ENCODE data around the gene FXN. TPM values are rescaled to one million over a fixed set of nuclear protein-coding genes. Genes with fewer than 3 reads are reported as not detected.

The FXN gene
- total and polyA plus RNA-seq, 2 experiments from 2014 or later = 5.6 to 22.0 TPM

DNA sequence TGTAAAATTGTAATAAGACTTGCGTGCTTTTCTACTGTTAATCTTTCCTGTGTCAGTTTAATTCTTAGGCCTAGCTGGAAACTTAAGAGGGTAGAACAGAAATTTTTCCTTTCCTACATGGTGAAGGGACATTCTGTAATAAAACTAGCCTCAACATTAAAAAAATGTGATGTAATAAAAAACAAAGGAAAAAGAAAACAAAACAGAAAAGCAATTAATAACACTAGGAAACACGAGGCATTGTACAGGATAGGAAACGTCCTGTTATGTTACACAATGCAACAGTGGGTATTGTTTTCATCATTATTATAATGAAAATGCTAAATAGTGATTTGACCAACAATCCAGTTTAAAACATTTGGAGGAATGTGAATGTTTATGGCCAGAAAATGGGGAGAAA is 47.8 kb downstream of the FXN start:
- DNase-seq = no peak
- in situ Hi-C loops (cut with MboI) = loop anchor here (10.0 kb wide), 1 partner anchor 61 kb away; no protein-coding TSS in a partner anchor
- no peaks in the 10 kb centered on the region for H3K27me3 ChIP-seq (replicated peaks; ENCODE audit: insufficient read depth)

GRCh38 chr9:69085569-69086283 is 50.2 kb downstream of the FXN start:
- no peaks in the 10 kb centered on the region for H3K36me3 ChIP-seq (ENCODE audit: low read depth)
- H3K9me3 ChIP-seq (ENCODE audit: low read depth) = no peaks in the 10 kb centered on the region
- no peaks in the 10 kb centered on the region for H3K27me3 ChIP-seq (replicated peaks; ENCODE audit: insufficient read depth)
- no peak overlapping the region for H3K4me2 ChIP-seq (ENCODE audit: unreplicated experiment)
- H3K27ac ChIP-seq = no peak overlapping the region
- WGBS, 2 experiments (ENCODE audit: low coverage in 1 of 2, low lambda C conversion rate in 2 of 2, missing lambda C conversion rate in 2 of 2) = 88 to 89% methylated on average over 5 of the region's 5 CpGs
- no peaks in the 10 kb centered on the region for H4K20me1 ChIP-seq (ENCODE audit: insufficient read depth)
- no peak overlapping the region for H2AFZ ChIP-seq
- no peaks in the 10 kb centered on the region for H3K4me1 ChIP-seq (ENCODE audit: insufficient read depth)
- TF ChIP-seq EZH2phosphoT487 (IDR thresholded peaks at IDR 0.05; ENCODE audit: insufficient read depth, low read depth) (no peak), EZH2 (IDR thresholded peaks at IDR 0.05; ENCODE audit: insufficient read depth, poor library complexity, severe bottlenecking) (no peak)
- peak; percentile 59 for DNase-seq
- H3K9ac ChIP-seq = no peak overlapping the region
- H3F3A ChIP-seq (ENCODE audit: insufficient read depth) = no peaks in the 10 kb centered on the region
- in situ Hi-C loops (cut with MboI) = loop anchor here (10.0 kb wide), 1 partner anchor 59 kb away; no protein-coding TSS in a partner anchor
- no peaks in the 10 kb centered on the region for H3K9me2 ChIP-seq (ENCODE audit: insufficient read depth)
- H3K79me2 ChIP-seq (ENCODE audit: insufficient read depth) = no peaks in the 10 kb centered on the region
- H3K4me3 ChIP-seq = no peak overlapping the region

More for the DNA sequence above, 47.8 kb downstream of the FXN start:
- 82 to 88% methylated on average over 3 of the region's 3 CpGs for WGBS, 2 experiments (ENCODE audit: low coverage in 1 of 2, low lambda C conversion rate in 2 of 2, missing lambda C conversion rate in 2 of 2)
- H2AFZ ChIP-seq = no peak overlapping the region
- H3K9ac ChIP-seq = no peak overlapping the region
- no peaks in the 10 kb centered on the region for H3K79me2 ChIP-seq (ENCODE audit: insufficient read depth)
- H4K20me1 ChIP-seq (ENCODE audit: insufficient read depth) = no peaks in the 10 kb centered on the region
- no peak overlapping the region for H3K27ac ChIP-seq
- no peaks in the 10 kb centered on the region for H3K9me3 ChIP-seq (ENCODE audit: low read depth)
- no peaks in the 10 kb centered on the region for H3K4me1 ChIP-seq (ENCODE audit: insufficient read depth)
- H3K4me2 ChIP-seq (ENCODE audit: unreplicated experiment) = no peak overlapping the region
- no peaks in the 10 kb centered on the region for H3K9me2 ChIP-seq (ENCODE audit: insufficient read depth)
- H3K4me3 ChIP-seq = no peak overlapping the region
- H3F3A ChIP-seq (ENCODE audit: insufficient read depth) = no peaks in the 10 kb centered on the region
- no peaks in the 10 kb centered on the region for H3K36me3 ChIP-seq (ENCODE audit: low read depth)
- no peak for TF ChIP-seq EZH2phosphoT487 (IDR thresholded peaks at IDR 0.05; ENCODE audit: insufficient read depth, low read depth)
- TF ChIP-seq EZH2 (IDR thresholded peaks at IDR 0.05; ENCODE audit: insufficient read depth, poor library complexity, severe bottlenecking) = no peak

- 68 to 81% methylated on average over 2 of the region's 2 CpGs for WGBS, 2 experiments (ENCODE audit: low coverage in 1 of 2, low lambda C conversion rate in 2 of 2, missing lambda C conversion rate in 2 of 2)
- H3K79me2 ChIP-seq (ENCODE audit: insufficient read depth) = no peaks in the 10 kb centered on the region
- H4K20me1 ChIP-seq (ENCODE audit: insufficient read depth) = no peaks in the 10 kb centered on the region
- no peaks in the 10 kb centered on the region for H3F3A ChIP-seq (ENCODE audit: insufficient read depth)
- no peak overlapping the region for H2AFZ ChIP-seq
- H3K9ac ChIP-seq = no peak overlapping the region
- H3K4me3 ChIP-seq = no peak overlapping the region
- H3K9me2 ChIP-seq (ENCODE audit: insufficient read depth) = no peaks in the 10 kb centered on the region
- H3K36me3 ChIP-seq (ENCODE audit: low read depth) = no peaks in the 10 kb centered on the region
- TF ChIP-seq EZH2 (IDR thresholded peaks at IDR 0.05; ENCODE audit: insufficient read depth, poor library complexity, severe bottlenecking) (no peak), EZH2phosphoT487 (IDR thresholded peaks at IDR 0.05; ENCODE audit: insufficient read depth, low read depth) (no peak)
- H3K4me2 ChIP-seq (ENCODE audit: unreplicated experiment) = no peak overlapping the region
- H3K4me1 ChIP-seq (ENCODE audit: insufficient read depth) = no peaks in the 10 kb centered on the region
- no peak overlapping the region for H3K27ac ChIP-seq
- in situ Hi-C loops (cut with MboI) = loop anchor here (10.0 kb wide), 1 partner anchor 58 kb away; no protein-coding TSS in a partner anchor
- no peaks in the 10 kb centered on the region for H3K9me3 ChIP-seq (ENCODE audit: low read depth)
- no peaks in the 10 kb centered on the region for H3K27me3 ChIP-seq (replicated peaks; ENCODE audit: insufficient read depth)
- DNase-seq = no peak
Measured at GRCh38 chr9:69086312-69086711, 50.8 kb downstream of the FXN start.

- Histone ChIP-seq H3K9ac (no peak overlapping the region), H2AFZ (no peak overlapping the region), H3K9me2 (ENCODE audit: insufficient read depth) (no peaks in the 10 kb centered on the region), H3K4me3 (no peak overlapping the region), H3F3A (ENCODE audit: insufficient read depth) (no peaks in the 10 kb centered on the region), H3K36me3 (ENCODE audit: low read depth) (no peaks in the 10 kb centered on the region), H4K20me1 (ENCODE audit: insufficient read depth) (no peaks in the 10 kb centered on the region), H3K4me1 (ENCODE audit: insufficient read depth) (no peaks in the 10 kb centered on the region), H3K27ac (no peak overlapping the region), H3K9me3 (ENCODE audit: low read depth) (no peaks in the 10 kb centered on the region), H3K4me2 (ENCODE audit: unreplicated experiment) (no peak overlapping the region), H3K27me3 (replicated peaks; ENCODE audit: insufficient read depth) (no peaks in the 10 kb centered on the region), H3K79me2 (ENCODE audit: insufficient read depth) (no peaks in the 10 kb centered on the region)
- DNase-seq = no peak
- 85 to 95% methylated on average over 2 of the region's 2 CpGs for WGBS, 2 experiments (ENCODE audit: low coverage in 1 of 2, low lambda C conversion rate in 2 of 2, missing lambda C conversion rate in 2 of 2)
- in situ Hi-C loops (cut with MboI) = loop anchor here (10.0 kb wide), 1 partner anchor 58 kb away; no protein-coding TSS in a partner anchor
- no peak for TF ChIP-seq EZH2phosphoT487 (IDR thresholded peaks at IDR 0.05; ENCODE audit: insufficient read depth, low read depth)
- no peak for TF ChIP-seq EZH2 (IDR thresholded peaks at IDR 0.05; ENCODE audit: insufficient read depth, poor library complexity, severe bottlenecking)
Measured at GRCh38 chr9:69086769-69087168, 51.2 kb downstream of the FXN start.
